Caco-2 (cell line): ENCODE measurements around the gene RTP1. TPM values are rescaled to one million over a fixed set of nuclear protein-coding genes. Genes with fewer than 3 reads are reported as not detected.

Experiments
- BruUV-seq: library from RNA; stranded (reverse); fragments of 400-500 nt; replicated peaks from 2 replicates; lab custom pipeline; 2021; lab: Mats Ljungman, UMichigan
- CTCF ChIA-PET: fragments of 300-600 bp; sonication (Branson Sonifier 250); formaldehyde crosslinking; loops from one replicate; lab custom pipeline; 2022; ENCODE audit warnings: antibody characterized with exemption; lab: Charles Lee
- POLR2A ChIA-PET: fragments of 300-600 bp; sonication (Branson Sonifier 250); formaldehyde crosslinking; loops from one replicate; lab custom pipeline; 2022; ENCODE audit warnings: antibody characterized with exemption; lab: Charles Lee
- DNase-seq, 2 experiments: peaks; one replicate each; pipeline versions ENCODE4 v3.0.0 to v3.0.0-alpha.2; 2020 to 2022
- H3K27me3 ChIP-seq: replicated peaks from 2 replicates; pipeline ENCODE4 v1.6.0; 2011; ENCODE audit warnings: low read length; ENCODE audit not compliant: control insufficient read depth, insufficient read depth
- H3K36me3 ChIP-seq: 2 replicates; pipeline ENCODE4 v1.5.1; 2011; ENCODE audit warnings: low read length; ENCODE audit not compliant: control insufficient read depth, insufficient read depth
- H3K4me1 ChIP-seq: fragments of 250-450 bp; sonication (Bioruptor Pico); 2 replicates; pipeline ENCODE4 v1.5.1; 2020; ENCODE audit warnings: mild to moderate bottlenecking
- H3K4me3 ChIP-seq: 2 replicates; pipeline ENCODE4 v1.5.1; 2011; ENCODE audit warnings: low read depth, mild to moderate bottlenecking, control low read depth, low read length
- H3K9me3 ChIP-seq: fragments of 250-450 bp; sonication (Bioruptor Pico); 2 replicates; pipeline ENCODE4 v1.5.1; 2020; ENCODE audit warnings: mild to moderate bottlenecking, moderate library complexity
- H3K27ac Mint-ChIP-seq: one replicate; pipeline ENCODE4 v1.8.0; 2022; ENCODE audit warnings: mixed read lengths; ENCODE audit not compliant: unreplicated experiment
- H3K27me3 Mint-ChIP-seq: one replicate; pipeline ENCODE4 v1.8.0; 2022; ENCODE audit warnings: mixed read lengths; ENCODE audit not compliant: insufficient read depth, unreplicated experiment
- H3K36me3 Mint-ChIP-seq: one replicate; pipeline ENCODE4 v1.8.0; 2022; ENCODE audit warnings: mild to moderate bottlenecking, mixed read lengths; ENCODE audit not compliant: insufficient read depth, unreplicated experiment
- H3K4me1 Mint-ChIP-seq: one replicate; pipeline ENCODE4 v1.8.0; 2022; ENCODE audit warnings: low read depth, mixed read lengths; ENCODE audit not compliant: unreplicated experiment
- H3K4me3 Mint-ChIP-seq: one replicate; pipeline ENCODE4 v1.8.0; 2022; ENCODE audit warnings: mild to moderate bottlenecking, moderate library complexity, mixed read lengths; ENCODE audit not compliant: unreplicated experiment
- H3K9me3 Mint-ChIP-seq: one replicate; pipeline ENCODE4 v1.8.0; 2022; ENCODE audit warnings: mixed read lengths; ENCODE audit not compliant: unreplicated experiment
- CTCF ChIP-seq, 2 experiments: fragments of 200-600 bp in 1 of 2; IDR thresholded peaks; 1 replicate in 1 of 2; 2 replicates in 1 of 2; pipeline versions ENCODE4 v1.5.1 to v1.8.0; 2011 to 2022; ENCODE audit warnings: antibody characterized with exemption in 1 of 2, control low read depth in 1 of 2, inconsistent platforms in 1 of 2, low read depth in 1 of 2, low read length in 1 of 2, mild to moderate bottlenecking in 1 of 2, moderate library complexity in 1 of 2; ENCODE audit not compliant: insufficient read depth in 1 of 2, severe bottlenecking in 1 of 2, unreplicated experiment in 1 of 2
- intact Hi-C: fragments of 100-400 bp; cut with micrococcal nuclease; formaldehyde crosslinking; loops from one replicate; pipeline ENCODE4 v1.10.0; 2022; ENCODE audit not compliant: unreplicated experiment
- total RNA-seq: library from RNA; stranded (reverse); gene quantifications from 2 replicates; pipeline ENCODE4 v1.2.3, GENCODE V29; 2022

RTP1 gene
- total RNA-seq, 1 experiment from 2014 or later = not detected

DNA sequence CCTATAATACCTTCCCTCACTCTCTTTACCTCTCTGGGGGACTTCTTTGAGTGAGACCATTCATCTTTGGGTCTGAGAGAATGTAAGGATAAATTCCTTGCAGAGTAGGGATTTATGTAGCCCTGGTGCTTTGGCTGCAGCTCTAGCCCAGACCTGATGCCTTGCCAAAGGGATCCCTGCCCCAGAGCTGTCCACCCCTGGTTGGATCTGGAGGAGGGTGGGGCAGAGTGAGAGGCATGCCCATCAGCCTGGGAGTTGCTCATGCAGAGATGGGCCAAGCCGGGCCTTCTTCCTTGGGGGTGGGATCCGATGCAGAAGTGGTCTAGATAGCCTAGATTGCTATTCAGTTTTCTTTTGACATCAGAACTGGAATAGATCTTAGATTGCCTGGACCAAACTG lies 31.5 kb downstream of the RTP1 start:
- no peaks in the 10 kb centered on the region for H3K36me3 Mint-ChIP-seq
- BruUV-seq = no TSS peak
- H3K4me3 ChIP-seq = no peak overlapping the region
- H3K9me3 Mint-ChIP-seq = no peaks in the 10 kb centered on the region
- H3K9me3 ChIP-seq = no peaks in the 10 kb centered on the region
- no peaks in the 10 kb centered on the region for H3K36me3 ChIP-seq
- no peak for DNase-seq
- no peak for TF ChIP-seq CTCF (IDR thresholded peaks at IDR 0.05; ENCODE audit: insufficient read depth in 1 of 2, low read depth in 1 of 2, low read length in 1 of 2, severe bottlenecking in 1 of 2, unreplicated experiment in 1 of 2)
- no peaks in the 10 kb centered on the region for H3K4me1 ChIP-seq
- H3K4me3 Mint-ChIP-seq = no peak overlapping the region
- POLR2A ChIA-PET = no interaction called here
- CTCF ChIA-PET = no interaction called here
- no peak overlapping the region for H3K27ac Mint-ChIP-seq
- intact Hi-C loops = no loop called here
- no peaks in the 10 kb centered on the region for H3K4me1 Mint-ChIP-seq
- peaks cover 4% of the 10 kb centered on the region for H3K27me3 Mint-ChIP-seq
- H3K27me3 ChIP-seq = no peaks in the 10 kb centered on the region; the same call in 1 of the 2 replicates

- Mint-ChIP-seq H3K27me3 (peaks cover 4% of the 10 kb centered on the region), H3K27ac (no peak overlapping the region), H3K4me3 (no peak overlapping the region), H3K9me3 (no peaks in the 10 kb centered on the region), H3K4me1 (no peaks in the 10 kb centered on the region), H3K36me3 (no peaks in the 10 kb centered on the region)
- no peaks in the 10 kb centered on the region for H3K36me3 ChIP-seq
- BruUV-seq = no TSS peak
- CTCF ChIA-PET = no interaction called here
- POLR2A ChIA-PET = no interaction called here
- no peak for DNase-seq
- intact Hi-C loops = no loop called here
- no peaks in the 10 kb centered on the region for H3K9me3 ChIP-seq
- no peaks in the 10 kb centered on the region for H3K4me1 ChIP-seq
- TF ChIP-seq CTCF (IDR thresholded peaks at IDR 0.05; ENCODE audit: insufficient read depth in 1 of 2, low read depth in 1 of 2, low read length in 1 of 2, severe bottlenecking in 1 of 2, unreplicated experiment in 1 of 2) = no peak
- no peaks in the 10 kb centered on the region; the same call in 1 of the 2 replicates for H3K27me3 ChIP-seq
- no peak overlapping the region for H3K4me3 ChIP-seq
These were observed 32.7 kb downstream of the RTP1 start for GRCh38 chr3:187230011-187230410.

DNA sequence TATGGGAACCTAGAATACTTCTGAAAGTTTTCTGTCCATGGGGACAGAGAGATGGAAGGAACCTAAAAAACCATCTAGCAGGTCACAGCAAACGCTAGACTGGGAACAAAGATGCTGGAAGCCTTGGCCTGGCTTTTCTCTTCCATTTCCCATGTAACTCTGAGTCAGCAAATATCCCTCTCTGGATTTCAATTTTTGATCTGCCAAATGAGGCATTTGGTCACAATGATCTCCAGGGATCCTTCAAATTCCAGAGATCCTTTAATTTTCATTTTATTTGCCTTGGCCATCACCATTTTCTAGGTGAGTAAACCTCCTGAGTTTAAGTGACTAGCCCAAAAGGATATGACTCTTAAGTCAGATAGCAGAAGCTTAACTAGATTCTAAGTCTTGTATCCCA lies 39.7 kb downstream of the RTP1 start:
- Mint-ChIP-seq H3K27ac (no peak overlapping the region), H3K9me3 (no peaks in the 10 kb centered on the region), H3K27me3 (peaks cover 1% of the 10 kb centered on the region), H3K36me3 (no peaks in the 10 kb centered on the region), H3K4me1 (no peaks in the 10 kb centered on the region), H3K4me3 (no peak overlapping the region)
- no TSS peak for BruUV-seq
- POLR2A ChIA-PET = no interaction called here
- no peaks in the 10 kb centered on the region for H3K9me3 ChIP-seq
- intact Hi-C loops = no loop called here
- no peaks in the 10 kb centered on the region for H3K27me3 ChIP-seq
- DNase-seq = no peak
- H3K4me3 ChIP-seq = no peak overlapping the region
- CTCF ChIA-PET = no interaction called here
- H3K4me1 ChIP-seq = no peaks in the 10 kb centered on the region
- H3K36me3 ChIP-seq = no peaks in the 10 kb centered on the region
- TF ChIP-seq CTCF (IDR thresholded peaks at IDR 0.05; ENCODE audit: insufficient read depth in 1 of 2, low read depth in 1 of 2, low read length in 1 of 2, severe bottlenecking in 1 of 2, unreplicated experiment in 1 of 2) = no peak
